Liver (tissue), 3 donors: ENCODE data around the gene CCND3.

Experiments used
- ATF3 ChIP-seq: IDR thresholded peaks from 2 replicates; pipeline ENCODE4 v1.6.1; 2016; ENCODE audit warnings: antibody characterized with exemption
- CTCF ChIP-seq: fragments of 150-350 bp; IDR thresholded peaks from 2 replicates; pipeline ENCODE4 v1.5.1; 2017; ENCODE audit warnings: improper control_type of control experiment, low read depth, low read length; ENCODE audit not compliant: missing input control
- FOXA1 ChIP-seq: IDR thresholded peaks from 2 replicates; pipeline ENCODE4 v1.6.1; 2016; ENCODE audit warnings: antibody characterized with exemption
- FOXA2 ChIP-seq: IDR thresholded peaks from 2 replicates; pipeline ENCODE4 v1.6.1; 2016; ENCODE audit warnings: antibody characterized with exemption
- GABPA ChIP-seq, 2 donors: IDR thresholded peaks in 1 of 2; conservative IDR thresholded peaks in 1 of 2; 2 replicates each; pipeline ENCODE4 v1.6.1; 2016; ENCODE audit warnings: antibody characterized with exemption in 2 of 2, mild to moderate bottlenecking in 1 of 2, moderate library complexity in 1 of 2
- HNF4A ChIP-seq, 2 donors: conservative IDR thresholded peaks; 2 replicates each; pipeline ENCODE4 v1.6.1; 2016; ENCODE audit warnings: antibody characterized with exemption in 2 of 2, mild to moderate bottlenecking in 2 of 2
- JUND ChIP-seq, 2 donors: IDR thresholded peaks; 2 replicates each; pipeline ENCODE4 v1.6.1; 2016; ENCODE audit warnings: antibody characterized with exemption in 2 of 2
- MAX ChIP-seq: IDR thresholded peaks from 2 replicates; pipeline ENCODE4 v1.6.1; 2016; ENCODE audit warnings: antibody characterized with exemption
- REST ChIP-seq: IDR thresholded peaks from 2 replicates; pipeline ENCODE4 v1.6.1; 2016; ENCODE audit warnings: antibody characterized with exemption, mild to moderate bottlenecking
- TAF1 ChIP-seq: conservative IDR thresholded peaks from 2 replicates; pipeline ENCODE4 v1.6.1; 2016; ENCODE audit warnings: antibody characterized with exemption, mild to moderate bottlenecking
- YY1 ChIP-seq: IDR thresholded peaks from 2 replicates; pipeline ENCODE4 v1.6.1; 2016; ENCODE audit warnings: antibody characterized with exemption, mild to moderate bottlenecking
- ZBTB33 ChIP-seq: IDR thresholded peaks from 2 replicates; pipeline ENCODE4 v1.6.1; 2016; ENCODE audit warnings: antibody characterized with exemption
- donor health status: healthy.
- donor health status: healthy.

- TF ChIP-seq CTCF (no peak), YY1 (no peak), MAX (no peak), ATF3 (no peak), JUND (IDR thresholded peaks at IDR 0.05) (no peak), FOXA1 (no peak), HNF4A (conservative IDR thresholded peaks at IDR 0.05) (no peak), REST (no peak), GABPA (IDR thresholded peaks at IDR 0.05 in 1 of 2, conservative IDR thresholded peaks at IDR 0.05 in 1 of 2) (no peak), TAF1 (no peak), ZBTB33 (no peak), FOXA2 (no peak)
Observed at GRCh38 chr6:41914343-41914742, 27.3 kb downstream of the CCND3 start.
